ENCODE data around the gene LRRN1. TPM values are rescaled to one million over a fixed set of nuclear protein-coding genes. Genes with fewer than 3 reads are reported as not detected.

The LRRN1 gene
- total RNA-seq, result 1 to 10 TPM; 1.0 to 4.8 (median 2.1) TPM

- TF ChIP-seq POLR2A (IDR thresholded peaks at IDR 0.05) (peak in 1 of 4 donors; percentile 45), CTCF (IDR thresholded peaks at IDR 0.05) (no peak), EP300 (IDR thresholded peaks at IDR 0.05) (no peak), POLR2AphosphoS5 (IDR thresholded peaks at IDR 0.05) (peak in 1 of 2 donors; percentile 24)
- WGBS, 2 donors, result 0 to 1% methylated on average over 14 to 74 of the region's 102 CpGs
- no peaks in the 10 kb centered on the region for H3K27me3 ChIP-seq
- H3K4me3 ChIP-seq, result peak within 1 kb of the TSS; percentile 31 to 68 (median 56)
- no peaks in the 10 kb centered on the region for H3K36me3 ChIP-seq
- H3K4me1 ChIP-seq, result peaks cover 14 to 31% (median 21%) of the 10 kb centered on the region in 4 donors
- peak; percentile 63 to 92 for DNase-seq
- ATAC-seq (ENCODE audit: low FRiP score in 2 of 2), result peak in 1 of 2 donors; percentile 82
- H3K9me3 ChIP-seq, result no peaks in the 10 kb centered on the region
- peak within 1 kb of the TSS in 2 of 4 donors; percentile 23 to 71 for H3K27ac ChIP-seq
Observed at GRCh38 chr3:3799173-3800079, at the start of gene LRRN1. TSS of gene LRRN1 (plus strand) at chr3:3799431. CDS start at chr3:3844642, 45,211 bp downstream.

DNA sequence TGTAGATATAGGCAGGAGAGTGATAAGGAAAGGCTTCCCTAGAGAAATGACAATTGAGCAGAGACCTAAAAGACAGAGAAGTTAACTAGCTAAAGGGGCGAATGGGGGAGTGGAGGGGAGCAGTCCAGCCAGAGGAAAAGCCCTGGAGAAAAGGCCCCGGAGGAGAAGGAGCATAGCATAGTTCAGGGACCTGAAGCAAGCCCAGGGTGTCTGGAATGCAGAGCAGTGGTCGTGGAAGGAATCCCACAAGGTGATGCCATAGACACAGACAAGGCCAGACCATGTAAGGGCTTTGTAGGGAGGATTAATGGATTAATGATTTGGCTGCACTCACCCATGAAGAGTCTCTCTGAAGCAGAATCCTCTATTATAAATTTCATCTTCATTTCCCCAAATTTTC, 45.8 kb upstream of the LRRN1 start:
- ATAC-seq (ENCODE audit: low FRiP score in 2 of 2) (no peak), DNase-seq (no peak)
- WGBS, 2 donors, result 62 to 64% methylated on average over 3 of the region's 3 CpGs
- Histone ChIP-seq H3K27ac (no peak overlapping the region), H3K4me1 (no peaks in the 10 kb centered on the region), H3K27me3 (no peaks in the 10 kb centered on the region), H3K9me3 (no peaks in the 10 kb centered on the region), H3K36me3 (no peaks in the 10 kb centered on the region), H3K4me3 (no peak overlapping the region)
- no peak for TF ChIP-seq POLR2A (IDR thresholded peaks at IDR 0.05)
- no peak for TF ChIP-seq POLR2AphosphoS5 (IDR thresholded peaks at IDR 0.05)
- TF ChIP-seq EP300 (IDR thresholded peaks at IDR 0.05), result no peak
- TF ChIP-seq CTCF (IDR thresholded peaks at IDR 0.05), result no peak

GRCh38 chr3:3765661-3766060, 33.6 kb upstream of the LRRN1 start:
- DNase-seq (no peak), ATAC-seq (ENCODE audit: low FRiP score in 2 of 2) (no peak)
- no peaks in the 10 kb centered on the region for H3K4me1 ChIP-seq
- no peak overlapping the region for H3K27ac ChIP-seq
- no peaks in the 10 kb centered on the region for H3K27me3 ChIP-seq
- 61 to 81% methylated on average over 4 of the region's 4 CpGs for WGBS, 2 donors
- no peaks in the 10 kb centered on the region for H3K36me3 ChIP-seq
- no peak overlapping the region for H3K4me3 ChIP-seq
- H3K9me3 ChIP-seq, result no peaks in the 10 kb centered on the region
- TF ChIP-seq POLR2AphosphoS5 (IDR thresholded peaks at IDR 0.05), result no peak
- TF ChIP-seq POLR2A (IDR thresholded peaks at IDR 0.05), result no peak
- no peak for TF ChIP-seq EP300 (IDR thresholded peaks at IDR 0.05)
- TF ChIP-seq CTCF (IDR thresholded peaks at IDR 0.05), result no peak

DNA sequence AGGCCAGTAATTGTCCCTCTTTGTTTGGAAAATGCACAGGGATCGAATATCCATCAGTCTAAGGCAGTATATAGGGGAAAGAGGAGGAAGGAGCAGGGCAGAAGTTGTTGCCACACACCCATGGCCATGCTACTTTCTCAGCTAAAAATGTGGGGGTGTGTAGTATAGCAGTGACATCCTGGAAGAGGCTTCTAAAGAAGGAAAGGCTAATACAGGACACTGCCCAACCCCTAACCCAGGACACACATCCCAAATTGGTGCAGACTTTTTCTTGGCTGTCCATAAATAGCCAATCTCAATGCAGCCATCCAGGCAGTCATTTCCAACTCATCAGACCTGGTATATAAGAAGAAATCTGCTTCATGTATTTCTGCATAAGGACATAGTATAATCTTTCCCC, 33.1 kb upstream of the LRRN1 start:
- H3K4me1 ChIP-seq, result no peaks in the 10 kb centered on the region
- no peaks in the 10 kb centered on the region for H3K36me3 ChIP-seq
- H3K4me3 ChIP-seq, result no peak overlapping the region
- H3K9me3 ChIP-seq, result no peaks in the 10 kb centered on the region
- TF ChIP-seq EP300 (IDR thresholded peaks at IDR 0.05), result no peak
- no peak for TF ChIP-seq CTCF (IDR thresholded peaks at IDR 0.05)
- no peak for TF ChIP-seq POLR2A (IDR thresholded peaks at IDR 0.05)
- TF ChIP-seq POLR2AphosphoS5 (IDR thresholded peaks at IDR 0.05), result no peak
- no peak overlapping the region for H3K27ac ChIP-seq
- no peak for DNase-seq
- WGBS, 2 donors, result 63 to 67% methylated on average over 1 of the region's 1 CpG
- ATAC-seq (ENCODE audit: low FRiP score in 2 of 2), result no peak
- no peaks in the 10 kb centered on the region for H3K27me3 ChIP-seq
